ENCODE results near the gene IGBP1.
"Not testable (repeated sequence)": the region's sequence is repeated elsewhere in the genome, so short reads cannot be mapped to it uniquely, and the experiment has no call there.

IGBP1 gene

DNA sequence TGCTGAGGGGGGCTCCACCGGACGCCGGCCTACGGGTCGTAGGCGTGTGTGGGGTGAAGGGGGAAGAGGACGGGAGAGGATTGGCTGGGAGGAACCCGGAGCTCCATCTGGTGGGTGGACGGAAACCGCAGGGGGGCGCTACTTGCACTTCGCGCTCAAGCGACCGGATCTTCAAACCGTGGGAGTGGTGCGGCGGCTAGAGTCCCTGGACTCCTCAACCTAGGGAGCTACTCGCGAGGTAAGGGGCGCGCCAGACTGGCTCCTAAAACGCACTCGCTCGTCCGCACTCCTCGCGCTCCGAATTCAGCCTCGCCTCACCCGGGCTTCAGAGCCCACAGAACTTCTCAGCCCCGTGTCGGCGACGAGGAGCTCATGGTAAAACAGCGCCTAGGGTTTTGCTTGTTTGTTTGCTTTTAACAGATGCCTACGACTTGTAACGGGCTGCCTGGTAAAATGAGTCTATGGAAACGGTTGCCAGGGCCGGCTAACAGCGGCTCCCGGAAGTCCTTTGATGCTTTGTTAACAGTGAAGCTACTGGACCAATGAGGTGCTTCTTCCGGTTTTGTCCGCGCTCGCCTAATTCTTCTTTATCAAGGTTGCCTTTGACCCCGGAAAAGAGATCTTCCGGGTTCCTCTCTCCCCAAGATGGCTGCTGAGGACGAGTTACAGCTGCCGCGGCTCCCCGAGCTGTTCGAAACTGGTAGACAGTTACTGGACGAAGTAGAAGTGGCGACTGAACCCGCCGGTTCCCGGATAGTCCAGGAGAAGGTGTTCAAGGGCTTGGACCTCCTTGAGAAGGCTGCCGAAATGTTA is at the start of gene IGBP1:
IGBP1 (plus strand) TSS at position 145 of the 813 bp plus-strand sequence; CDS start at position 646, 501 bp downstream.
- DNase-seq (ENCODE audit: low read depth in 2 of 2), result peak; percentile 37 to 63

- DNase-seq (ENCODE audit: low read depth in 2 of 2), result no peak
Measured at GRCh38 chrX:70084592-70085240, 48.5 kb upstream of the IGBP1 start.

- DNase-seq (ENCODE audit: low read depth in 2 of 2), result no peak
Measured at GRCh38 chrX:70087857-70088630, 45.2 kb upstream of the IGBP1 start.

GRCh38 chrX:70088751-70089150 is 44.5 kb upstream of the IGBP1 start:
- no peak for DNase-seq (ENCODE audit: low read depth in 2 of 2)

DNA sequence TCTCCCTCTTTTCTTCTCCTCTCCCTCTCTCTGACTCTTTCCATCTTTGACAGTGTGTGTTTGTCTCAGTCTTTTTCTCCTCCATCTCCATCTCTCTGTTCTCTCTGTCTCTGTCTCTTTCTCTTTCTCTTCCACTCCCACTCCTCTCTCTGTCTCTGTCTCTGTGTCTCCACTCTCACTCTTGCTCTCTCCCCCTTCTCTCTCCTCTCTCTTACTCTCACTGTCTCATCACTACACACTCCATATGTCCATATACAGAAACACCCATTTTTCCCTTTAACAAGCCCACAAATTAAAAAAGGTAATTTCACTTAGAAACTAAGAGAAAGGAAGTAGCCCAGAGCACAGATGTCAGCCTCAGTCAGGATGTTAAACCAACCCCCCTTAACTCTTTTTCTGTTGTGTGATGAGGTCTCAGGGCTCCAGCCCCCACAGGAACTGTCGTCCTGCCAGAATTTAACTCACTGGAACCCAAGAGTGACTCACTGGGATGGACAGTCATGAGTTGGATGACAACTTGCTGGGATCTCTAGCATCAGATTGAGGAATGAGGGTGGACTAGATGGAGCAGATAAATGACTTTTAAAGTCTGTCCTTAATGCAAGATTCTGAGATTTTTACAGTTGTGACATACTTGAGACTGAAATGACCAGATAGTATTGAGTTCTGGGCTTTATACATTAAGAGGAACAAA is 43.5 kb upstream of the IGBP1 start:
- DNase-seq (ENCODE audit: low read depth in 2 of 2), result no peak

DNA sequence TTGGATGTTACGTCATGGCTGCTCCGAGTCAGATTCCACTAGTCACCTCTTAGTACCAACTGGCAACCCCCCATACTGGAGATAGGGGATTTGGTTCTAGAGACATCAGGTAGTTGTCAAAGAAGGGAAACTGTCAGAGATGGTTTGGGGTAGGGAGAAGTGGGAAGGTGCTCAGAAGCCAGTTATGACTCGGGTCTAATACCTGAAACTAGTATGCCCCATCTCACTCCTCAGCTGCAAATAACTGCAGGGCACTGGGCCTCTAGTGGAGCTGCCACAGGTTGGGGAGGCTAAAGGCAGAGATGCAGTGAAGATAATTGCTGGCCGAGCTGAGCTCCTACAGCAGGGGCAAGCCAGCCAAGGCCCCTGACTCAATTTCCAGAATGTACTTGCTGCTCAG is 41.0 kb upstream of the IGBP1 start:
- DNase-seq (ENCODE audit: low read depth in 2 of 2), result no peak

DNA sequence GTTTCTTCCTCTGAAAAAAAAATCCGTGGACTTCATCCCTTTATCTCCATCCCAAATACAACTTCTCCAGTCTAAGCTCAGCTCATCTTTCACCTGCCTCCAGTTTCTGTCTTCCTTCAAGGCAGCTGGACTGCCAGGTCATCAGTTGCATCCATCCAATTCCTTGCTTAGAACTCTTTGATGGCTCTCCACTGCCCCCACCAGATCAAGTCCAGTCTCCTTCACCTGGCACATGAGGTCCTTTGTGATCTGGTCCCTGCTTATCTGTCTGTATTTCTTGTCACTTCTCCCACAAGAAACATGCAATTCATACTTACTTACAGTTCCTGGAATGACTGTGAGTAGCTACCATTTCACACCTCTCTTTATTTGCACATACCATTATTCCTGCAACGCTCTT is 37.2 kb upstream of the IGBP1 start:
- no peak for DNase-seq (ENCODE audit: low read depth in 2 of 2)

GRCh38 chrX:70105229-70105628 is 28.0 kb upstream of the IGBP1 start:
- no peak for DNase-seq (ENCODE audit: low read depth in 2 of 2)

GRCh38 chrX:70111436-70112026 is 21.7 kb upstream of the IGBP1 start:
- not testable (repeated sequence) for DNase-seq (ENCODE audit: low read depth in 2 of 2)

DNA sequence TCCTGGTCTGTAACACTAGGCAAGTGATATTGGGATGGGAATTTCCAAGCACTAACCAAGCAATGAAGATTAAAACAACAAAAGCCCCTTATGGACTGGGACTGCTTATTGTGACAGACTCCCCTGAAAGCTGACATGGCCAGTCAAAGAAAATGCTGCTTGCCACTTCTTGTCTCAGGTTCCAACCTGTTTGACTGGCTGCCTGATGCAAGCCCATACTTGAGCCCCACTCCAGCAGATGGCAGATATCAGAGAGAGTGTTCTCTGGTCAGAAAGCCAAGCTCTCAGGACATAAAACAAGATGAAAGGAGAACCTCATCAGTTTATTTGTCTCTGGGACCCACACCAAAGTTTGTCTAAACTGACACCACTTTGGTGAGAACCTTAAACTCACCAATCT is 15.5 kb upstream of the IGBP1 start:
- no peak for DNase-seq (ENCODE audit: low read depth in 2 of 2)

DNA sequence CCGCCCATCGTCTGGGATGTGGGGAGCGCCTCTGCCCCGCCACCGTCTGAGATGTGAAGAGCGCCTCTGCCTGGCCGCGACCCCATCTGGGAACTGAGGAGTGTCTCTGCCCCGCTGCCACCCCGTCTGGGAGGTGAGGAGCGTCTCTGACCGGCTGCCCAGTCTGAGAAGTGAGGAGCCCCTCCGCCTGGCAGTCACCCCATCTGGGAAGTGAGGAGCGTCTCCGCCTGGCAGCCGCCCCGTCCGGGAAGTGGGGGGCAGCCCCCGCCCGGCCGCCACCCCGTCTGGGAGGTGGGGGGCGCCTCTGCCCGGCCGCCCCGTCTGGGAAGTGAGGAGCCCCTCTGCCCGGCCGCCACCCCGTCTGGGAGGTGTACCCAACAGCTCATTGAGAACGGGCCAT is 10.2 kb upstream of the IGBP1 start:
- not testable (repeated sequence) for DNase-seq (ENCODE audit: low read depth in 2 of 2)

DNA sequence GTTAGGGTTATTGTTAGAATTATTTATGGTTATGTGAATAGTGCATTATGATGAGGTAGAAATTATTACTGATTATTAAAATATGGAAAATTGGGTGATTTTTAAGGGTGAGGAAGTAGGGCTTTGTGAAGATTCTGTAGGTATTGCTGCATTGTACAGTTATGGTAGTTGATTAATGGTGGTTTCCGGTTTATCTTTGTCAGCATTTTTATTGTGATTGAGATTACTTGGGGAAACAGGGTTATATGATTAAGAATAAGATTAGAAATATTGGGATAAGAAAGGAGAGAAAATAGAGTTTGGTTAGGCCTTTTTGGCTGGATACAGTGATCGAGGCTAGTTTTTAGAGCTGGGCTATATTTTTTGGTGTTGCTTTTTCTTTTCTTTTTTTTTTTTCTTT is 8.6 kb upstream of the IGBP1 start:
- DNase-seq (ENCODE audit: low read depth in 2 of 2), result no peak

DNA sequence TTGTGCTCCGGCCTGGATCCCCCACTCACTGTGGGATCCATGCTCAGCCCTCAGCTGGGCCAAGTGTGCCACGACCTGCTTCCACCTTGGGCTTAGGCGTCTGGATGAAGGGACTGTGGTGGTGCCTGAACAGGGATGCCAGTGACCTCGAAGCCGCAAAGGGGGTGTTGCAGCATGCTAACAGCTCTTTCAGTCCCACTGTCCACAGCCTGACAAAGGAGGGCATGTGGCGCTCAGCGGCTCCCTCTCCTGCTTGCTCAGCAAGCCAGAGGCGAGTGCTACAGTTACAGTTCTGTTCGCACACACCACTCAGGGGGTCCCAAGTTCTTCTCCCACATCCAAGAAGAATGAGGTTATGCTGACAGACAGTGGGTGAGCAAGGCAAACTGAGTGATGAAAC is 5.2 kb upstream of the IGBP1 start:
- DNase-seq (ENCODE audit: low read depth in 2 of 2), result no peak

- DNase-seq (ENCODE audit: low read depth in 2 of 2), result no peak
Measured at GRCh38 chrX:70129816-70130215, 3.4 kb upstream of the IGBP1 start.

GRCh38 chrX:70132224-70132623 is 1.0 kb upstream of the IGBP1 start:
- no peak for DNase-seq (ENCODE audit: low read depth in 2 of 2)

DNA sequence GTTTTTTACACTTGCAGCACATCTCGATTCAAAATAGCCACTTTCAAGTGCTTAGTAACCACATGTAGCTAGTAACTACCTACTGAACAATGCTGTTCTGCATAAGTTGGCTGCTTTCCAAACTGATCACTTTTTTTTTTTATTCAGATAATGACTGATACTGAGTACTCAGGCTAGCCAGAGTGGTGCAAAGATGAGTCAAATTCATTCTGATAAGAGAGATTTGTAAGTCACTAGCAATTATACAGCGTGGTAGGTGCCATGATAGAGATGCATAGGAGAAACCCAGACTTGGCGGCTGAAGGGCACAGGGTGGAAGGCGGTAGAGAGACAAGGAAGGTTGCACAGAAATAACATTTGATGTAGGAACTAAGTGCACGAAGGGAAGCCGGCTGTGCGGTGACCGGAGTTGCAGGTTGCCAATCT is 357 bp upstream of the IGBP1 start:
- DNase-seq (ENCODE audit: low read depth in 2 of 2), result no peak

- DNase-seq (ENCODE audit: low read depth in 2 of 2), result no peak
Measured at GRCh38 chrX:70134116-70134477, 850 bp downstream of the IGBP1 start.

DNA sequence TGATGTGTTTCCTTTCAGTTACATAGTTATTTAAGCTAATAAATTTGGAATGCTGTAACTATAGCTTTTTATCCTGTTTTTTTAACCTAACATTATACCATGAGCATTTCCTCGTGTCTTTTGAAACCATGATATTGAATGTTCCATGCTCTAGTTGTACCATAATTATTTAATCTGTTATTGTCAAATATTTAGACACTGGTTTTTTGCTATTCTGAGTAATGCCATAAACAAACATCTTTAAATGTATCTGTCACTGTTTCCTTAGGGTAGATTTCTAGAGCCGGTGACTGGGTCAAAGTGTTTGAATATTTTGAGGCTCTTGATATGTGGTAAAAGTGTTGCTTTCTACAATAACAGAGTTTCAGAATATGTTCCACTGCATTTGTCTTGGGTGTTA is 5.4 kb downstream of the IGBP1 start:
- DNase-seq (ENCODE audit: low read depth in 2 of 2), result no peak

DNA sequence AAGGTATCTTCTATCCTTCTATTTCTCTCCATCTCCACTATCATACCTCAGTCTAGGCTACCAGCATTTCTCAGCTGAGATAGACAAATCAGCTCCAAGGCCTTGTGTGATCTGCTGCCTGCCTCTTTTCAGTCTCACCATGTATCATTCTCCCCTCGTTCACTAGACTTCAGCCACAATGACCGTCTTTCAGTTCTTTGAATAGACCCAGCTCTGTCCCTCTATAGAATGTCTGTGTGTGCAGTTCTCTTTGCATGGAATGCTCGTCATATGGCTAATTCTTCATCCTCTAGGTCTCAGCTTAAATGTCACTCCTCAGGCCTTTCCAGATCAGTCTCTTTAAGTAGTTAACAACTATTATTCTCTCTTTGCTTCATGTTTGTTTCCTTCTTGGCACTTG is 6.5 kb downstream of the IGBP1 start:
- DNase-seq (ENCODE audit: low read depth in 2 of 2), result no peak

- no peak for DNase-seq (ENCODE audit: low read depth in 2 of 2)
Measured at GRCh38 chrX:70141373-70141772, 8.1 kb downstream of the IGBP1 start.

All from stimulated activated CD8-positive, alpha-beta memory T cell treated with anti-CD3 and anti-CD28 coated beads, Interleukin-15, amount 100 ng/mL, for 4 hours (primary cell).